ENCODE results near the gene MAEA. TPM values are rescaled to one million over a fixed set of nuclear protein-coding genes. Genes with fewer than 3 reads are reported as not detected.

MAEA gene
- total RNA-seq, 5 donors from 2014 or later (not counting 1 experiment from before 2014, with no cell fraction given): 62.3 to 114 (median 87.2) TPM

DNA sequence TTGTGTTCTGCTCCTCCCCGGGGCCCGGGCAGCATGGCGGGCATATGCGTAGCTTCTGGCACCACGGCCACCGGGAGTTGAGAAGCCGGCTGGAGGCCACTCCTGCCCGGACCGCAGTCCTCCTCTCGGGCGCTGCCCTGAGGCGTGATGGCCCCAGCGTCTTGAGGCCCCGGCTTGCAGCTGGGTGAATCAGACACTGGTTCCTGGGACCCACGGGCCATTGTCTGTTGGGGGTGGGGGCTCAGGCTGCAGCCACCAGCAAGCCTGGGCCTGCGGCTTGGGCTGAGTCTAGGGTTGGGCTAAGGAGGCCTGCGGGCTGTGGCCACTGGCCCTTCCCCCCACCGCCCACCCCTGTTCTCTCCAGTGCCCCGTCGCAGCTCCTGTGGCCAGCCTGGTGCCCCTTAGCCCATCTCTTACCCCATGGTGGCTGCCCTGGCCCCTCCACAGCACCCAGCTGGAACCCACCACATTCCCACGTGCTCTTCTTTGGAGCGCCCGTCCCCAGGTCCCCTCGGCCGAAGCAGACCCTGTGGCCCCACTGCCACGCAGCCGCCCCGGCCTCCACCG, 50.6 kb downstream of the MAEA start:
- Histone ChIP-seq H3K27ac (ENCODE audit: low read length) (no peak overlapping the region), H3K4me3 (ENCODE audit: control insufficient read depth in 1 of 2, extremely low read depth in 1 of 2, low read length in 1 of 2) (no peak overlapping the region), H3K36me3 (ENCODE audit: control insufficient read depth in 2 of 2, extremely low read depth in 1 of 2, insufficient read depth in 1 of 2, low read length in 1 of 2) (peaks cover 25 to 52% of the 10 kb centered on the region in 2 donors), H3K27me3 (replicated peaks in 1 of 2; ENCODE audit: control insufficient read depth in 2 of 2, extremely low read depth in 1 of 2, insufficient read depth in 2 of 2, low read length in 1 of 2) (no peaks in the 10 kb centered on the region), H3K4me1 (ENCODE audit: control insufficient read depth in 1 of 2, extremely low read depth in 1 of 2, insufficient read depth in 2 of 2, low read length in 2 of 2) (peaks cover 0 to 7% of the 10 kb centered on the region in 2 experiments), H3K9me3 (no peaks in the 10 kb centered on the region)
- peaks cover 34% of the 10 kb centered on the region for H3K36me3 Mint-ChIP-seq
- ATAC-seq (replicated peaks in 1 of 4): no peak
- POLR2A ChIA-PET: no interaction called here
- no peak overlapping the region for H3K27ac Mint-ChIP-seq
- H3K27me3 Mint-ChIP-seq: no peaks in the 10 kb centered on the region
- H3K9me3 Mint-ChIP-seq: no peaks in the 10 kb centered on the region
- peaks cover 10 to 30% (median 22%) of the 10 kb centered on the region in 3 donors for H3K4me1 Mint-ChIP-seq
- CTCF ChIA-PET: no interaction called here
- DNase-seq: no peak
- 91% methylated on average over 25 of the region's 29 CpGs for WGBS (ENCODE audit: insufficient coverage)
- H3K4me3 Mint-ChIP-seq: no peak overlapping the region

DNA sequence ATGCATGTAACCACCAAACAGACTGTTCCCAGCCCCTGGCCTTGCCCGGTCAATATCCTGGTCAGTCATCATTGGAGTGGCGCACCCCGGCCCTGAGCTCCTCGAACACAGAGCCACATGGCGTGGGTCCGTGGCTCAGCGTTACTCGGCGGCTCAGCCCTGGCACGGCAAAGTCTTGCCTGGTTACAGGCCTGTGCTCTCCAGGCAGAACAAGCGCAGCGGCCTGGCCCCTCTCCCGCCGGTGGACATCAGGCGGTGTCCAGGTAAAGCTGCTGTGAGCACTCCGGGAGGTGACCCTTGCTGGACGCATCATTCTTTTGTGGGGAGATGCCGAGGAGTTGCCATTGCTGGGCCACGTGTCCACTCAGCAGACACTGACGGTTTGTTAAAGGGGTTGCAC, 51.2 kb downstream of the MAEA start:
- Histone ChIP-seq H3K27me3 (replicated peaks in 1 of 2; ENCODE audit: control insufficient read depth in 2 of 2, extremely low read depth in 1 of 2, insufficient read depth in 2 of 2, low read length in 1 of 2) (no peaks in the 10 kb centered on the region), H3K4me3 (ENCODE audit: control insufficient read depth in 1 of 2, extremely low read depth in 1 of 2, low read length in 1 of 2) (no peak overlapping the region), H3K9me3 (no peaks in the 10 kb centered on the region), H3K4me1 (ENCODE audit: control insufficient read depth in 1 of 2, extremely low read depth in 1 of 2, insufficient read depth in 2 of 2, low read length in 2 of 2) (peaks cover 0 to 13% of the 10 kb centered on the region in 2 experiments), H3K36me3 (ENCODE audit: control insufficient read depth in 2 of 2, extremely low read depth in 1 of 2, insufficient read depth in 1 of 2, low read length in 1 of 2) (peaks cover 25 to 52% of the 10 kb centered on the region in 2 donors), H3K27ac (ENCODE audit: low read length) (no peak overlapping the region)
- Mint-ChIP-seq H3K27me3 (no peaks in the 10 kb centered on the region), H3K27ac (no peak overlapping the region), H3K4me3 (no peak overlapping the region), H3K9me3 (no peaks in the 10 kb centered on the region), H3K4me1 (peaks cover 16 to 34% (median 26%) of the 10 kb centered on the region in 3 donors), H3K36me3 (peaks cover 34% of the 10 kb centered on the region)
- ChIA-PET POLR2A (no interaction called here), CTCF (no interaction called here)
- 96% methylated on average over 15 of the region's 20 CpGs for WGBS (ENCODE audit: insufficient coverage)
- no peak for ATAC-seq (replicated peaks in 1 of 4)
- DNase-seq: no peak

DNA sequence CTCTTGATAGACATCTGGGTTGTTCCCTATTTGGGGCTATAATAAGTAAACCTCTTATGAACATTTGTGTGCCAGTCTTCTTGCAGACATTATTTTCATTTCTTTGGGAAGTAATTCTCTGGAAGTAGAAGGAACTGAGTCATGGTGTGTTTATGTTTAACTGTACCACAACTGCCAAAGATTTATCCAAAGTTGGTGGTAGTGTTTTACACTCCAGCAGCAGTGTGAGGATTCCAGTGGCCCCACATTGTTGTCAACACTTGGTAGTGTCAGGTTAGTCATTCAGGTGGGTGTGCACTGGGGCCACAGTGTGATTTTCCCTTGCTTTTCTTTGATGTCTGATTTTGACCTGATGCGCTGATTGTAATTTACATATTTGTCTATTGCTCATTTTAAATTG, 52.3 kb downstream of the MAEA start:
- H3K27ac Mint-ChIP-seq: no peak overlapping the region
- H3K9me3 Mint-ChIP-seq: no peaks in the 10 kb centered on the region
- Histone ChIP-seq H3K9me3 (no peaks in the 10 kb centered on the region), H3K27me3 (replicated peaks in 1 of 2; ENCODE audit: control insufficient read depth in 2 of 2, extremely low read depth in 1 of 2, insufficient read depth in 2 of 2, low read length in 1 of 2) (no peaks in the 10 kb centered on the region), H3K4me1 (ENCODE audit: control insufficient read depth in 1 of 2, extremely low read depth in 1 of 2, insufficient read depth in 2 of 2, low read length in 2 of 2) (peaks cover 0 to 15% of the 10 kb centered on the region in 2 experiments), H3K27ac (ENCODE audit: low read length) (no peak overlapping the region), H3K36me3 (ENCODE audit: control insufficient read depth in 2 of 2, extremely low read depth in 1 of 2, insufficient read depth in 1 of 2, low read length in 1 of 2) (peaks cover 19 to 42% of the 10 kb centered on the region in 2 donors), H3K4me3 (ENCODE audit: control insufficient read depth in 1 of 2, extremely low read depth in 1 of 2, low read length in 1 of 2) (no peak overlapping the region)
- ATAC-seq (replicated peaks in 1 of 4) (no peak), DNase-seq (no peak)
- no CpG with 5 or more reads among the region's 1 CpG for WGBS (ENCODE audit: insufficient coverage)
- H3K36me3 Mint-ChIP-seq: peaks cover 25% of the 10 kb centered on the region
- ChIA-PET POLR2A (no interaction called here), CTCF (no interaction called here)
- no peak overlapping the region for H3K4me3 Mint-ChIP-seq
- peaks cover 18 to 28% (median 23%) of the 10 kb centered on the region in 3 donors for H3K4me1 Mint-ChIP-seq
- H3K27me3 Mint-ChIP-seq: no peaks in the 10 kb centered on the region

DNA sequence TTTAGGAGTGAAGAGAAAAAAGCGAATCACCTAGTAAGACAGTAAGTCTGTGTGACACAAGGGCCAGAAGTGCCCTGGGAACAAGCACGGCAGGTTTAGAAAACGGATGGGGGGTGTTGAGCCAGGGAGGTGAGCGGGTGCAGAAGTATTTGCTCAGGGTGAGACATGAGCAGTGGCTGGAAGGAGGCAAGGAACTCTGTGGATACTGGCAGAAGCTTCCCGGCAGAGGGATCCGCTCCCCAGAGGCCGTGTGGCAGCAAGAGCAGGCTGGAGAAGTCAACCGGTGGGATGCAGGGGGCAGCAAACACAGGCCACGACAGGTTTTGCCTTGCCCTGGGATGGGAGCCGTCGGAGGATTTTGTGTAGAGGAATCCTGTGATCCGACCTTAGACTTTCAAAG, 55.0 kb downstream of the MAEA start:
- CTCF ChIA-PET: no interaction called here
- peaks cover 4 to 21% of the 10 kb centered on the region in 2 donors for H3K36me3 ChIP-seq (ENCODE audit: control insufficient read depth in 2 of 2, extremely low read depth in 1 of 2, insufficient read depth in 1 of 2, low read length in 1 of 2)
- Mint-ChIP-seq H3K4me1 (peaks cover 30 to 33% (median 33%) of the 10 kb centered on the region in 3 donors), H3K27ac (peak overlapping the region; percentile 83 to 88), H3K27me3 (no peaks in the 10 kb centered on the region), H3K36me3 (peaks cover 11% of the 10 kb centered on the region), H3K4me3 (peak overlapping the region; percentile 86 to 90 (median 88)), H3K9me3 (no peaks in the 10 kb centered on the region)
- 90% methylated on average over 12 of the region's 12 CpGs for WGBS (ENCODE audit: insufficient coverage)
- ATAC-seq (replicated peaks in 1 of 4) (no peak), DNase-seq (no peak)
- H3K27me3 ChIP-seq (replicated peaks in 1 of 2; ENCODE audit: control insufficient read depth in 2 of 2, extremely low read depth in 1 of 2, insufficient read depth in 2 of 2, low read length in 1 of 2): no peaks in the 10 kb centered on the region
- no peak overlapping the region for H3K4me3 ChIP-seq (ENCODE audit: control insufficient read depth in 1 of 2, extremely low read depth in 1 of 2, low read length in 1 of 2)
- no peaks in the 10 kb centered on the region for H3K9me3 ChIP-seq
- H3K27ac ChIP-seq (ENCODE audit: low read length): no peak overlapping the region
- POLR2A ChIA-PET: no interaction called here
- H3K4me1 ChIP-seq (ENCODE audit: control insufficient read depth in 1 of 2, extremely low read depth in 1 of 2, insufficient read depth in 2 of 2, low read length in 2 of 2): peaks cover 0 to 36% of the 10 kb centered on the region in 2 experiments

DNA sequence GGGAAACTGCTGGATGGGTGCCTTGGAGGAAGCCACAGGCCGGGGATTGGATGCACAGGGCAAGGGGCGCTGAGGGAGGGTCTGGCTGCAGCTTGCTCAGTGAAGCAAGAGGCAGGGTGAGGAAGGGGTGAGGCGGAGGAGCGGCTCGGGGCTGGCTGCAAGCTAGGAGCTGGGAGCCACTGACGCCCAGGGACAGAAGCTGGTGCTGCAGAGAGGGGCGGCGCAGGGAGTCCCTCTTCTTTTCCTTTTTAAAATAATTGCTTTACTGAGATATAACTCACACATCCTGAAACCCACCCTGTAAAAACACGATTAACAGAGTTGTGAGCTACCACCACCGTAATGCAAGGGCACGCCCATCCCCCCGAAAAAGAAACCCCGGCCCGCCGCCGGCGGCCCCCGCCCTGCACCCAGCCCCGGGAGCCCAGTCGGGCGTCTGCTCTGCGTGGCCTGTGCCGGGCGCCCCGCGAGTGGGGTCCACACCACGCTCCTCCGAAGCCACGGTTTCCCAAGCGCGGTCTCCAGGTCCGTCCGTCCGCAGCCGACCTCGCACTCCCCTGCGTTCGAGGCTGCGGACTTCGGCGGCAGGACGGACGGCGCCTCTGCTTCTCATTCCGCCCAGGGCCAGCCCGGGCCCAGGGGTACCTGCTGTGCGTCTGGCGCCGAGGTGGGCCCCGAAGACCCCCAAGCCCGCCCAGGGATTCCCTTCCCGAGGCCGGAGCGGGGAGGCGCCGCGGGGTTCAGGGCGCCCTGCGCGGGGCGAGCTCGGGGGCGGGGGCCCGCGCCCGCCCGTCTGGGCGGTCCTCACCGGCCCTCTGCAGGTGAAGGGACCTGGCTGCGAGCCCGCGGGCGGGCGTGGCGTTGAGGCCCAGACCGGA, 56.5 kb downstream of the MAEA start:
- under 1% methylated on average over 71 of the region's 76 CpGs for WGBS (ENCODE audit: insufficient coverage)
- H3K27ac Mint-ChIP-seq: peak overlapping the region; percentile 85 to 88

DNA sequence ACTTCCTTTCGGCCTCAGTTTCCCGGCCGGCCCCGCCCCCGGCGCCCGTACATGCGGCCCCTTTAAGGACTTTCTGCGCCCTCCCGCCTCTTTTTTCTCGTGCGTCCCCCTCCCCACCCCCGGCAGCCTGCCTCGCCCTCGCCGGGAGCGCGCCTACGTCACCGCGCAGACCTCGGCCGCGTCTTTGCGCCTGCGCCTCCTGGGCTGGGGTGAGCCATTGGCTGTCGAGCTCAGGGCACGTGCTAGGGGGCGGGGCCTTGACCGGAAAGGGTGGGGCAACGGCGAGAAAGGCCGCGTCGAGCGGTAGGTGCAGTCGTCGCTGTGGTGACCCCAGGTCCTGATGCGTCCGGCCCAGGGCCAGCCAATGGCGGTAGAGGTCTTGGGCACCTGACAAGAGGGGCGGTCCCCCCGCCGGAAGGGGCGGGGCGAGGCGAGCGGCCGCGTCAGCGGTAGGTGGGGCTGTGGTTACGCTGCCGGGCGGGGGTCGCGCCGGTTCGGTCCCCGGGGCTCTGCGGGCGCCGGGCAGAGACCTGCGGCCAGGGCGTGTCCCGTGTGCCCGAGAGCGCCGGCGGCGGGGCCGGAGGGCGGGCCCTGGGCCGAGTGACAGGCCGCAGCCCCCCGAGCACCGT, 57.2 kb downstream of the MAEA start, which contains the start of gene UVSSA:
Gene UVSSA, plus strand, starts transcription at position 428 of the 629 bp plus-strand sequence. CDS start 884 bp downstream, outside the sequence.
- H3K4me1 ChIP-seq (ENCODE audit: control insufficient read depth in 1 of 2, extremely low read depth in 1 of 2, insufficient read depth in 2 of 2, low read length in 2 of 2): peaks cover 0 to 47% of the 10 kb centered on the region in 2 experiments
- 0% methylated on average over 67 of the region's 76 CpGs for WGBS (ENCODE audit: insufficient coverage)
- peaks cover 38 to 47% (median 45%) of the 10 kb centered on the region in 3 donors for H3K4me1 Mint-ChIP-seq
- peak within 1 kb of the TSS; percentile 92 to 94 for H3K27ac Mint-ChIP-seq
- no peaks in the 10 kb centered on the region for H3K9me3 ChIP-seq
- peak within 1 kb of the TSS; percentile 91 for H3K27ac ChIP-seq (ENCODE audit: low read length)
- POLR2A ChIA-PET: interaction anchor here in 1 of 2 donors (0.5 to 1.8 kb wide), 4 partner anchors 17 to 1156 kb away, joined by 3 to 5 read pairs (median 4); no protein-coding TSS in a partner anchor
- H3K27me3 Mint-ChIP-seq: no peaks in the 10 kb centered on the region
- peaks cover 3% of the 10 kb centered on the region for H3K36me3 Mint-ChIP-seq
- no peaks in the 10 kb centered on the region for H3K9me3 Mint-ChIP-seq
- peak; percentile 91 to 93 (median 92) for ATAC-seq (replicated peaks in 1 of 4)
- H3K27me3 ChIP-seq (replicated peaks in 1 of 2; ENCODE audit: control insufficient read depth in 2 of 2, extremely low read depth in 1 of 2, insufficient read depth in 2 of 2, low read length in 1 of 2): no peaks in the 10 kb centered on the region
- H3K36me3 ChIP-seq (ENCODE audit: control insufficient read depth in 2 of 2, extremely low read depth in 1 of 2, insufficient read depth in 1 of 2, low read length in 1 of 2): peaks cover 4 to 9% of the 10 kb centered on the region in 2 donors
- peak within 1 kb of the TSS; percentile 86 to 92 (median 88) for H3K4me3 Mint-ChIP-seq
- CTCF ChIA-PET: interaction anchor here (0.7 to 2.9 kb wide), 13 partner anchors 17 to 337 kb away, joined by 3 to 14 read pairs (median 5); no protein-coding TSS in a partner anchor
- DNase-seq: peak; percentile 99 to 100 (median 100)
- H3K4me3 ChIP-seq (ENCODE audit: control insufficient read depth in 1 of 2, extremely low read depth in 1 of 2, low read length in 1 of 2): peak within 1 kb of the TSS; percentile 74 to 75

More for the DNA sequence above, 56.5 kb downstream of the MAEA start:
- DNase-seq (peak in 34 of 35 experiments; percentile 21 to 80 (median 50)), ATAC-seq (replicated peaks in 1 of 4) (peak; percentile 34 to 43 (median 36))
- H3K27me3 ChIP-seq (replicated peaks in 1 of 2; ENCODE audit: control insufficient read depth in 2 of 2, extremely low read depth in 1 of 2, insufficient read depth in 2 of 2, low read length in 1 of 2): no peaks in the 10 kb centered on the region
- ChIA-PET POLR2A (interaction anchor here (0.5 to 1.8 kb wide), 7 partner anchors 15 to 1157 kb away, joined by 3 to 5 read pairs (median 4); no protein-coding TSS in a partner anchor), CTCF (interaction anchor here (0.5 to 2.9 kb wide), 16 partner anchors 16 to 336 kb away, joined by 3 to 14 read pairs (median 4); no protein-coding TSS in a partner anchor)
- H3K4me3 ChIP-seq (ENCODE audit: control insufficient read depth in 1 of 2, extremely low read depth in 1 of 2, low read length in 1 of 2): peak overlapping the region; percentile 74 to 75
- peaks cover 4 to 11% of the 10 kb centered on the region in 2 donors for H3K36me3 ChIP-seq (ENCODE audit: control insufficient read depth in 2 of 2, extremely low read depth in 1 of 2, insufficient read depth in 1 of 2, low read length in 1 of 2)
- Mint-ChIP-seq H3K36me3 (peaks cover 5% of the 10 kb centered on the region), H3K4me3 (peak overlapping the region; percentile 86 to 90 (median 88)), H3K4me1 (peaks cover 33 to 41% (median 39%) of the 10 kb centered on the region in 3 donors), H3K27me3 (no peaks in the 10 kb centered on the region), H3K9me3 (no peaks in the 10 kb centered on the region)
- no peaks in the 10 kb centered on the region for H3K9me3 ChIP-seq
- H3K27ac ChIP-seq (ENCODE audit: low read length): peak overlapping the region; percentile 75
- peaks cover 0 to 41% of the 10 kb centered on the region in 2 experiments for H3K4me1 ChIP-seq (ENCODE audit: control insufficient read depth in 1 of 2, extremely low read depth in 1 of 2, insufficient read depth in 2 of 2, low read length in 2 of 2)

All from T-cell (primary cell).